Measurements from ENCODE around the gene DOHH. TPM values are rescaled to one million over a fixed set of nuclear protein-coding genes. Genes with fewer than 3 reads are reported as not detected.
A peak's percentile ranks its signal among the peaks of the same experiment; 100 is the strongest.

DOHH gene
- total and polyA plus RNA-seq, 9 of the 15 experiments (the other 6 are each of a cell fraction or from before 2014, with no cell fraction given), result 0.14 to 47.2 (median 5.1) TPM

DNA sequence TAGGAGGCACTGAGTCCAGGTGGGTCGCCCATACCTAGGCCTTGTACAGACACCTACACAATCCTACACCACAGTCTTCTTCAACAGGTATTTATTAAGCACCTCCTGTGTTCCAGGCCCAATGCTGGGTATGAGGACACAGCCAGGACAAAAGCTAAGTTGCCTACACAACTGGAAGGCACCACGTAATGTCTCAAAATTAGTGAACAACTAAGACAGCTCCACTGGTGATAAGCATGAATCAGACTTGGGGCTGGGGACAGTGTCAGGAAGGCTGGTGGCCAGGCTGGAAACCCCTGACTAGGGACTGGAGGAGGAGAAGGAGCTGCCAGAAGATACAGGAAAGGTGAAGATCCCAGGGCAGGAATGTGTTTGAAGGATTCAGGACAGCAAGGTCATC lies 22.5 kb downstream of the DOHH start:
- H3K4me1 ChIP-seq (replicated peaks in 1 of 2; ENCODE audit: control insufficient read depth in 2 of 2, insufficient read depth in 2 of 2, low read length in 2 of 2), result peaks cover 11 to 40% of the 10 kb centered on the region in 2 experiments
- DNase-seq (ENCODE audit: extremely low read depth in 1 of 4, low spot score in 3 of 4) (peak in 1 of 4 experiments; percentile 42), ATAC-seq (no peak), FAIRE-seq (peak; percentile 61)
- peaks cover 17 to 19% of the 10 kb centered on the region in 2 experiments; a peak in 3 of 5 replicates for H3K27me3 ChIP-seq (ENCODE audit: control insufficient read depth in 2 of 2, insufficient read depth in 2 of 2, low read length in 2 of 2)
- CTCF ChIA-PET (ENCODE audit: low intra/inter-chr PET ratio), result no interaction called here
- no peaks in the 10 kb centered on the region for H3K36me3 ChIP-seq (ENCODE audit: control insufficient read depth, insufficient read depth, low read length)
- peak overlapping the region; percentile 43; the same call in 1 of the 2 replicates for H3K4me3 ChIP-seq
- in situ Hi-C loops (cut with MboI) (no loop called here), intact Hi-C loops (cut with micrococcal nuclease) (no loop called here)
- peak overlapping the region; percentile 43 to 51; a peak in 2 of 4 replicates for H3K9ac ChIP-seq (ENCODE audit: insufficient read depth in 1 of 2, low read depth in 2 of 2, low read length in 2 of 2)
- no peaks in the 10 kb centered on the region for H3K79me2 ChIP-seq (ENCODE audit: control insufficient read depth, insufficient read depth, low read length)
- H3K9me3 ChIP-seq (replicated peaks; ENCODE audit: control insufficient read depth, insufficient read depth, low read depth, low read length), result no peaks in the 10 kb centered on the region
- peaks cover 8% of the 10 kb centered on the region; the same call in 1 of the 2 replicates for H4K20me1 ChIP-seq (replicated peaks; ENCODE audit: control insufficient read depth, insufficient read depth, low read length)
- H3K9me1 ChIP-seq (ENCODE audit: control insufficient read depth, insufficient read depth, low read length), result no peaks in the 10 kb centered on the region
- 0 out of 3 replicates have a peak overlapping the region, but pooled peaks have one; percentile 17 for H3K27ac ChIP-seq (ENCODE audit: extremely low read depth, low read depth, low read length)
- BruUV-seq (replicated peaks), result no TSS peak
- POLR2A ChIA-PET, result interaction anchor here (0.6 kb wide), 1 partner anchor 12 kb away, joined by 3 read pairs; no protein-coding TSS in a partner anchor
- peak overlapping the region; percentile 80 for H3K4me2 ChIP-seq (ENCODE audit: insufficient read depth, low read length)
- no peak for TF ChIP-seq ZNF583 (CRISPR knock-in tag; IDR thresholded peaks at IDR 0.05)
- TF ChIP-seq, protein P1, sequence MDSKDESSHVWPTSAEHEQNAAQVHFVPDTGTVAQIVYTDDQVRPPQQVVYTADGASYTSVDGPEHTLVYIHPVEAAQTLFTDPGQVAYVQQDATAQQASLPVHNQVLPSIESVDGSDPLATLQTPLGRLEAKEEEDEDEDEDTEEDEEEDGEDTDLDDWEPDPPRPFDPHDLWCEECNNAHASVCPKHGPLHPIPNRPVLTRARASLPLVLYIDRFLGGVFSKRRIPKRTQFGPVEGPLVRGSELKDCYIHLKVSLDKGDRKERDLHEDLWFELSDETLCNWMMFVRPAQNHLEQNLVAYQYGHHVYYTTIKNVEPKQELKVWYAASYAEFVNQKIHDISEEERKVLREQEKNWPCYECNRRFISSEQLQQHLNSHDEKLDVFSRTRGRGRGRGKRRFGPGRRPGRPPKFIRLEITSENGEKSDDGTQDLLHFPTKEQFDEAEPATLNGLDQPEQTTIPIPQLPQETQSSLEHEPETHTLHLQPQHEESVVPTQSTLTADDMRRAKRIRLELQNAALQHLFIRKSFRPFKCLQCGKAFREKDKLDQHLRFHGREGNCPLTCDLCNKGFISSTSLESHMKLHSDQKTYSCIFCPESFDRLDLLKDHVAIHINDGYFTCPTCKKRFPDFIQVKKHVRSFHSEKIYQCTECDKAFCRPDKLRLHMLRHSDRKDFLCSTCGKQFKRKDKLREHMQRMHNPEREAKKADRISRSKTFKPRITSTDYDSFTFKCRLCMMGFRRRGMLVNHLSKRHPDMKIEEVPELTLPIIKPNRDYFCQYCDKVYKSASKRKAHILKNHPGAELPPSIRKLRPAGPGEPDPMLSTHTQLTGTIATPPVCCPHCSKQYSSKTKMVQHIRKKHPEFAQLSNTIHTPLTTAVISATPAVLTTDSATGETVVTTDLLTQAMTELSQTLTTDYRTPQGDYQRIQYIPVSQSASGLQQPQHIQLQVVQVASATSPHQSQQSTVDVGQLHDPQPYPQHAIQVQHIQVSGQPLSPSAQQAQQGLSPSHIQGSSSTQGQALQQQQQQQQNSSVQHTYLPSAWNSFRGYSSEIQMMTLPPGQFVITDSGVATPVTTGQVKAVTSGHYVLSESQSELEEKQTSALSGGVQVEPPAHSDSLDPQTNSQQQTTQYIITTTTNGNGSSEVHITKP (IDR thresholded peaks at IDR 0.05; ENCODE audit: partially characterized antibody), result peak; percentile 22
- 0% methylated on average over 2 of the region's 2 CpGs for WGBS (ENCODE audit: insufficient coverage, low coverage, missing lambda C conversion rate)
- H2AFZ ChIP-seq (ENCODE audit: low read depth, low read length), result peak overlapping the region; percentile 74
